ENCODE data around the gene AGXT. TPM values are rescaled to one million over a fixed set of nuclear protein-coding genes. Genes with fewer than 3 reads are reported as not detected.

Gene AGXT
- not detected in 2 replicates for total RNA-seq

DNA sequence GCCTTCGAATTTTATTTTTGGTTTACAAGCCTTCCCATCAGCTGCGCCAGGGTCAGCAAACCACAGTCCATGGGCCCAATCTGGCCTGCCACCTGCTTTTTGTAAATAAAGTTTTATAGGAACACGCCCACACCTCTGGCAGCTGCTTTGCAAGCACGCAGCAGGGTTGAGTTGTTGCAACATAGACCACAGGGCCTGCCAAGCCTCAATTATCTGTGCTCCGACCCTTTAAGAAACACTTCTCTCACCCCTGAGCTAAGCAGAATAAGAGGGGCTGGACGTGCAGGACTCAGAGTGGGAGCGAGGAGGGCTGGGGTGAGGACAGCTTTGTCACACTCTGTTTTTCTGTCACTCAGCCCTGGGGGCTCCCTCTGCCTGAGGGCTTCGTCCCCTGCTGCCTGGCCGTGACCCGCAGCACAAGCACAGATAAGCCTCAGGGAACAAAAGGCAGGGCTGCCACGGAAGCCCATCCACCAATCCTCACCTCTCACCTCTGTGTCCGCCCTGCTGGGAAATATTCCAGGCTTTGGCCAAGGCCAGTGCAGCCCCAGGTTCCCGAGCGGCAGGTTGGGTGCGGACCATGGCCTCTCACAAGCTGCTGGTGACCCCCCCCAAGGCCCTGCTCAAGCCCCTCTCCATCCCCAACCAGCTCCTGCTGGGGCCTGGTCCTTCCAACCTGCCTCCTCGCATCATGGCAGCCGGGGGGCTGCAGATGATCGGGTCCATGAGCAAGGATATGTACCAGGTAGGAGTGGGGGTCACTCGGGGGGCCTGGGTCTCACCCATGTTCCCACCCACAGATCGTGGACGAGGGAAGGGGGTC, at the start of gene AGXT:
TSS of gene AGXT (plus strand) at position 539 of the 823 bp plus-strand sequence. CDS start at position 581, 42 bp downstream.

DNA sequence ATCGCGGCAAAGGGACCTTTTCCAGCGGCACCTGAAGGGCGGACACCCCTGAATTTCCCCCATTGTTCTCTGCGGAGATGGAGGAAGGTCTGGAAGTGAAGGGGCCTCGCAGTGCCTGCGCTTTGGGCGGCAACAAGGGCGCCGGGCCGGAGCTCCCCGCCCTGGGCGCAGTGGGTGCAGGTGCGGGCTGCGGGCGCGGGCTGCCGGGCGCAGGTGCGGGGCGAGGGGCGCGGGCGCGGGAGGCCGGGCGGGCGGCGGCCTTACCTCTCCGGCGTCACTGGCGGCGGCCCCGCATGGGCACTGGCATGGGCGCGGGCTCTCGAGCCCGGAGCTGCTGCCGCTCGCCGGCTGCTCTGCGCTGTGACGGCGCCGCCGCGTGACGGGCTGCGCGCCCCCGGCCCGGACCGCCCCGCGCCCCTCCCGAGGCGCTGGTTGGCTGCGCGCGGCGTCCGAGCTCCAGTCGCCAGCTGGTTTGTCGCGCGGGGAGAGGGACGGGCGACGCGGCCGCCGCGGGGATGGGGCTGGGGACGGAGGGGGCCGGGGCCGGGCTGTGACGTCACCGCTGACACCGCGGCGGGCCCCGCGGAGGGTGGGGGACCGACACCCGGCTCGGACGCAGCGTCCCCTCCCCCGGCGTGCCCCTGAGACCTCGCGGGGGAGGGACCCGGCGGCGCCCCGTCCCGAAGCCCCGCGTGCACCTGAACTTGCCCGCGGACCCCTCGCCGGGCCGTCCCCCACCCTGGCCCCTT, 48.6 kb upstream of the AGXT start, which contains the start of gene KIF1A:
TSS of gene KIF1A (minus strand) at position 362 of the 749 bp plus-strand sequence. CDS start 22,467 bp downstream, outside the sequence.

DNA sequence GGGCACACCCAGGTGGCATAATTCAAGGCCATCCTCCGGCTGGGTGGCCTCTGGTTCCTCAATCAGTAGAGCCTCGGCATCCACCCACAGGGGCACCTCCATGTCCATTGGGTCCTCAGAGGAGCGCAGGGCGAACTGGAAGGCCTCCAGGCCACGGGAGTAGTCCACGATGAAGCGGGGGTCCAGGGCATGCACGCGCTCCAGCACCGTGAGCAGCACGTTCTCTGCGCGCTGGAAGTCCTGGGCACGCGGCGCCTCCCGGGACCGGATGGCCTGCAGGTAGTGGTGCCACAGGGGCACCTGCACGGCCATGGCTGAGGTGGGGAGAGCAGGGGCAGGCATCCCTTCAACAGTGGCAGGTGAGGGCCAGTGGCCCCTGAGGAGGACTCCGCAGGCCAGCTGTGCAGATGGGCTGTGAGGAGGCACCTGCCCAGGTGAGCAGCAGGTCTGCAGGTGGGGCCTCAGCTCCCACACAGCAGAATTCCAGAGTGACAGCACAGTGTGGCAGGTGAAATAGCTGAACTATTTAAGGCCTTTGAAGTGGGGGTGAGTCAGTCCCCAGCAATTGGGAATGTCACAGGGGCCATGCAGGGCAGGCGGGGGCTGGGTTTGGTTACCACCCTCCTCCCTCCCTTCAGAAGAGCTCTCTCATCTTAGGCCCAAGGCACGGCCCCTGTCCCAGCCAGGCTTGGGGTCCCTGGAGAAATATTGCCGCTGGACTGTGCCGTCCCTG, 27.2 kb downstream of the AGXT start, which contains the start of gene MAB21L4:
TSS of gene MAB21L4 (minus strand) at position 501 of the 733 bp plus-strand sequence. CDS start at position 342, 159 bp downstream.

DNA sequence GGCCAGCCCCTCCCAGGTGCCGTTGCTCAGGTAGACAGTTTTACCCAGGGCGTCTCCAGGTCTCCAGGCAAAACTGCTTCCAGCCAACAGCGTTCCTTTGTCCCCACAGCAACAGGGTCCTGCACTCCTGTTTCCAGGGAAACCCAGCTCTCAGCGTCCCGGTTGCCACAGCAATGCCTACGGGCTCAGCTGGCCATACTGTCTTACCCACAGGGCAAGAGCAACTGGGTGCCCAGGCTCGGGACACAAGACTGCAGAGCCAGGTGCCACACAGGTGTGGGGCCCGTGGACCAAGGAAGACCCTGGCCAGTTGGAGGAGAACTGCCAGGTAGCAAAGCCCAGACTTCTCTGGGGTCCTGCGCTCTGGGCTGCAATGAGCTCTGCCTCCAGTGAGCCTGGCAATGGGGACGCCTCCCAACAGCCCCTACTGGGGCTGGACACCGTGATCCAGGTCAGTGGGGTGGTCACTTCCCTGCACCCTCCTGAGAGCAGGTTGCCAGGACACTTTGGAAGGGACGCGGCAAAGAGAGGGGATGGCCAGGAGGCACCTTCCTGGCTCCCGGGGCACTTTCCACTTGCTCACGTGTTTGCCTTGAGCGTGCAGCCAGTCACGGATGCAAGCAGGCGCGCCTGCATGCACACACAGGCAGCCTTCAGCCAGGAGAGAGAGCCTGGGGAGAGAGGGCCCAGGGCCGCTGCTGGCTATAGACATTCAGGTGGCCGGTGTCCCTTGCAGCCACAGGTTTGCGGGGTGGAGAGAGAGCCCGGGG, 37.7 kb downstream of the AGXT start, which contains the start of gene CROCC2:
TSS of gene CROCC2 (plus strand) at position 196 of the 770 bp plus-strand sequence. CDS start at position 374, 178 bp downstream.

Other genes with a start within 250 kb of the AGXT start
- gene GPR35, start 243.3 kb upstream of the AGXT start, total RNA-seq = 0.10 TPM in 1 of 2 replicates, not detected in the other
- gene AQP12B, start 185.9 kb upstream of the AGXT start, total RNA-seq = not detected in 2 replicates
- gene AQP12A, start 177.0 kb upstream of the AGXT start, total RNA-seq = not detected in 2 replicates
- gene KIF1A, start 48.6 kb upstream of the AGXT start, total RNA-seq = 0.13 TPM in 1 of 2 replicates, not detected in the other
- not detected in 2 replicates for gene MAB21L4, start 27.3 kb downstream of the AGXT start, total RNA-seq
- not detected in 2 replicates for gene CROCC2, start 37.5 kb downstream of the AGXT start, total RNA-seq
- 3.8 and 4.3 TPM in 2 replicates for gene SNED1, start 129.8 kb downstream of the AGXT start, total RNA-seq
- gene MTERF4, start 233.5 kb downstream of the AGXT start, total RNA-seq = 14.1 and 18.4 TPM in 2 replicates

Data from mammary microvascular endothelial cell (primary cell).